ENCODE data around the gene TRIM58.

DNA sequence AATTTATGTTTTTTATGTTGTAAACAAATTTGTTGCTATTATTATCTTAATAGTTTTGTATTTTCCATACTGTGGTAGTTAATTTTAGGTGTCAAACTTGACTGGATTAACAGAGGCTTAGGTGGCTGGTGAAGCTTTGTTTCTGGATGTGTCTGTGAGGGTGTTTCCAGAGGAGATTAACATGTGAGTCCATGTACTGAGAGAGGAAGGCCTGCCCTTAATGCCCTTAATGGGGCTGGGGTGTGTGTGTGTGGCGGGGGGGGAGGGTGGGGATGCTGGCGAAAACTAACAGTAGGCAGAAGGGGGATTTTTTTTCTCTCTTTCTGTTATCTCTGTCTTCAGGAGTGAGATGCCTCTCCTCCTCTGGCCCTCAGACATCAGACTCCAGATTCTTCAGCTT, 34.9 kb upstream of the TRIM58 start:
- TF ChIP-seq POLR2A (IDR thresholded peaks at IDR 0.05; ENCODE audit: low read depth, low read length) (no peak), RCOR1 (IDR thresholded peaks at IDR 0.05; ENCODE audit: insufficient replicate concordance, low read length) (no peak), MXI1 (IDR thresholded peaks at IDR 0.05; ENCODE audit: borderline replicate concordance, low read depth, low read length) (no peak), SMC3 (IDR thresholded peaks at IDR 0.05; ENCODE audit: low read depth, low read length) (no peak), MAZ (IDR thresholded peaks at IDR 0.05; ENCODE audit: borderline replicate concordance, low read depth, low read length) (no peak), BHLHE40 (IDR thresholded peaks at IDR 0.05; ENCODE audit: low read depth, low read length) (no peak)
- TF ChIP-seq, protein P1, sequence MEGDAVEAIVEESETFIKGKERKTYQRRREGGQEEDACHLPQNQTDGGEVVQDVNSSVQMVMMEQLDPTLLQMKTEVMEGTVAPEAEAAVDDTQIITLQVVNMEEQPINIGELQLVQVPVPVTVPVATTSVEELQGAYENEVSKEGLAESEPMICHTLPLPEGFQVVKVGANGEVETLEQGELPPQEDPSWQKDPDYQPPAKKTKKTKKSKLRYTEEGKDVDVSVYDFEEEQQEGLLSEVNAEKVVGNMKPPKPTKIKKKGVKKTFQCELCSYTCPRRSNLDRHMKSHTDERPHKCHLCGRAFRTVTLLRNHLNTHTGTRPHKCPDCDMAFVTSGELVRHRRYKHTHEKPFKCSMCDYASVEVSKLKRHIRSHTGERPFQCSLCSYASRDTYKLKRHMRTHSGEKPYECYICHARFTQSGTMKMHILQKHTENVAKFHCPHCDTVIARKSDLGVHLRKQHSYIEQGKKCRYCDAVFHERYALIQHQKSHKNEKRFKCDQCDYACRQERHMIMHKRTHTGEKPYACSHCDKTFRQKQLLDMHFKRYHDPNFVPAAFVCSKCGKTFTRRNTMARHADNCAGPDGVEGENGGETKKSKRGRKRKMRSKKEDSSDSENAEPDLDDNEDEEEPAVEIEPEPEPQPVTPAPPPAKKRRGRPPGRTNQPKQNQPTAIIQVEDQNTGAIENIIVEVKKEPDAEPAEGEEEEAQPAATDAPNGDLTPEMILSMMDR (conservative IDR thresholded peaks at IDR 0.05; ENCODE audit: low read depth, low read length), result no peak

Data from IMR-90 (cell line).